LNCaP clone FGC (cell line): ENCODE measurements around the gene MAN1A2.

ENCODE experiments used
- DNase-seq: peaks from one replicate; pipeline ENCODE4 v3.0.0-alpha.2; 2011; ENCODE audit warnings: low read depth
- H3K4me3 ChIP-seq: 2 replicates; pipeline ENCODE4 v1.5.1; 2011; ENCODE audit warnings: mild to moderate bottlenecking, low read depth, low read length, control low read depth
- TF ChIP-seq, protein P1 (sequence below): IDR thresholded peaks from 2 replicates; pipeline ENCODE4 v1.5.1; 2012; ENCODE audit warnings: mild to moderate bottlenecking; ENCODE audit not compliant: control insufficient read depth, insufficient read depth; ENCODE audit errors: extremely low read depth

Gene MAN1A2

GRCh38 chr1:117405042-117405441 lies 37.8 kb downstream of the MAN1A2 start:
- no peak for DNase-seq
- TF ChIP-seq, protein P1, sequence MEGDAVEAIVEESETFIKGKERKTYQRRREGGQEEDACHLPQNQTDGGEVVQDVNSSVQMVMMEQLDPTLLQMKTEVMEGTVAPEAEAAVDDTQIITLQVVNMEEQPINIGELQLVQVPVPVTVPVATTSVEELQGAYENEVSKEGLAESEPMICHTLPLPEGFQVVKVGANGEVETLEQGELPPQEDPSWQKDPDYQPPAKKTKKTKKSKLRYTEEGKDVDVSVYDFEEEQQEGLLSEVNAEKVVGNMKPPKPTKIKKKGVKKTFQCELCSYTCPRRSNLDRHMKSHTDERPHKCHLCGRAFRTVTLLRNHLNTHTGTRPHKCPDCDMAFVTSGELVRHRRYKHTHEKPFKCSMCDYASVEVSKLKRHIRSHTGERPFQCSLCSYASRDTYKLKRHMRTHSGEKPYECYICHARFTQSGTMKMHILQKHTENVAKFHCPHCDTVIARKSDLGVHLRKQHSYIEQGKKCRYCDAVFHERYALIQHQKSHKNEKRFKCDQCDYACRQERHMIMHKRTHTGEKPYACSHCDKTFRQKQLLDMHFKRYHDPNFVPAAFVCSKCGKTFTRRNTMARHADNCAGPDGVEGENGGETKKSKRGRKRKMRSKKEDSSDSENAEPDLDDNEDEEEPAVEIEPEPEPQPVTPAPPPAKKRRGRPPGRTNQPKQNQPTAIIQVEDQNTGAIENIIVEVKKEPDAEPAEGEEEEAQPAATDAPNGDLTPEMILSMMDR, result no peak
- no peak overlapping the region for H3K4me3 ChIP-seq

GRCh38 chr1:117412472-117412871 lies 45.2 kb downstream of the MAN1A2 start:
- H3K4me3 ChIP-seq, result no peak overlapping the region
- DNase-seq, result no peak
- TF ChIP-seq, protein P1, result no peak

DNA sequence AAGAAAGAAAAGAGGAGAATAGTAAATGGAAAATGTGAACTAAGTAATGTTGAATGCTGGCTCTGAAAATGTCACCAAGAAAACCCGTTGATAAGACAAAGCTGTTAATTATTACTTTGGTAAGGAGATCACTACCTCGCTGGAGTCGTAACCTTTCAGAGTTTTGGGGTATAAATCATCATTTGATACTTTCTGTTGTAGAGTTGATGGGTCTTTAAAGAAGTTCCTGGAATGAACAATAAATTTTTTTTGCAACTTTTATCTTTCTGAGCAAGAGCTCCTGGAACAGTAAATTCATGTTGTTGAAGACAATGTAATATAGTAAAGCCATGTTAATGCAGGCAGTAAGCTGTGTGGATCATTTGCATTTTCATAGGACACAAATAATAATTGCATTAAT lies 46.2 kb downstream of the MAN1A2 start:
- H3K4me3 ChIP-seq, result no peak overlapping the region
- TF ChIP-seq, protein P1, result no peak
- no peak for DNase-seq

GRCh38 chr1:117414943-117415342 lies 47.7 kb downstream of the MAN1A2 start:
- DNase-seq, result no peak
- TF ChIP-seq, protein P1, result no peak
- H3K4me3 ChIP-seq, result no peak overlapping the region

DNA sequence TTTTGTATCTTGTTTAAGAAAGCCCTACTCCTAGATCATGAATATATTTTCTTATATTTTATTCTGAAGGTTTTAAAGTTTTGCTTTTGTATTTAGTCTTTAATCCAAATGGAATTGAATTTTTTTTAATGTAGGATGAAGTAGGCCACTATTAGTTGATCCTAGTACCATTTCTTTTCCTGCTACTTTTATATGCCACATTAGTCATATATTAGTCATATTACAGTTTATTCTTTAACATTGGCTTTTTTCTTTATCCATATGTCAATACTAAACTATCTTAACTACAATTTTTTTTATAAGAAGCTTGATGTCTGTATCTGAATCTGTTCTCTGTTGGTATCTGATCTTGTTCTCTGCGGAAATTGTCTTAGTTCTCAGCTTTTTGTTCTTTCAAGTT lies 48.8 kb downstream of the MAN1A2 start:
- no peak overlapping the region for H3K4me3 ChIP-seq
- DNase-seq, result no peak
- TF ChIP-seq, protein P1, result no peak

GRCh38 chr1:117416546-117417125 lies 49.4 kb downstream of the MAN1A2 start:
- no peak overlapping the region for H3K4me3 ChIP-seq
- DNase-seq, result no peak
- TF ChIP-seq, protein P1, result no peak

- no peak overlapping the region for H3K4me3 ChIP-seq
- TF ChIP-seq, protein P1, result no peak
Measured at GRCh38 chr1:117425050-117425734, 57.9 kb downstream of the MAN1A2 start.

More at GRCh38 chr1:117425050-117425734, 57.9 kb downstream of the MAN1A2 start:
- no peak for DNase-seq
